ENCODE measurements around the gene SUSD1.

Gene SUSD1

GRCh38 chr9:112069318-112070169 is 105.6 kb downstream of the SUSD1 start:
- DNase-seq (ENCODE audit: low read depth in 2 of 2), result no peak

- no peak for DNase-seq (ENCODE audit: low read depth in 2 of 2)
Measured at GRCh38 chr9:112065806-112066606, 109.1 kb downstream of the SUSD1 start.

- DNase-seq (ENCODE audit: low read depth in 2 of 2), result no peak
Measured at GRCh38 chr9:112064871-112065270, 110.2 kb downstream of the SUSD1 start.

GRCh38 chr9:112063586-112063985 is 111.5 kb downstream of the SUSD1 start:
- DNase-seq (ENCODE audit: low read depth in 2 of 2), result no peak

GRCh38 chr9:112063151-112063550 is 111.9 kb downstream of the SUSD1 start:
- DNase-seq (ENCODE audit: low read depth in 2 of 2), result no peak

- DNase-seq (ENCODE audit: low read depth in 2 of 2), result peak in 1 of 2 donors; percentile 9
Measured at GRCh38 chr9:112061152-112061740, 113.9 kb downstream of the SUSD1 start.

GRCh38 chr9:112059966-112060320 is 115.2 kb downstream of the SUSD1 start:
- DNase-seq (ENCODE audit: low read depth in 2 of 2), result no peak

- no peak for DNase-seq (ENCODE audit: low read depth in 2 of 2)
Measured at GRCh38 chr9:112059145-112059965, 115.7 kb downstream of the SUSD1 start.

GRCh38 chr9:112056996-112057395 is 118.1 kb downstream of the SUSD1 start:
- DNase-seq (ENCODE audit: low read depth in 2 of 2), result no peak

GRCh38 chr9:112054916-112055315 is 120.2 kb downstream of the SUSD1 start:
- DNase-seq (ENCODE audit: low read depth in 2 of 2), result no peak

- DNase-seq (ENCODE audit: low read depth in 2 of 2), result no peak
Measured at GRCh38 chr9:112051812-112052211, 123.3 kb downstream of the SUSD1 start.

GRCh38 chr9:112050544-112051475 is 124.3 kb downstream of the SUSD1 start:
- no peak for DNase-seq (ENCODE audit: low read depth in 2 of 2)

- DNase-seq (ENCODE audit: low read depth in 2 of 2), result no peak
Measured at GRCh38 chr9:112049811-112050516, 125.1 kb downstream of the SUSD1 start.

- no peak for DNase-seq (ENCODE audit: low read depth in 2 of 2)
Measured at GRCh38 chr9:112048924-112049691, 126.0 kb downstream of the SUSD1 start.

GRCh38 chr9:112047538-112048066 is 127.5 kb downstream of the SUSD1 start:
- no peak for DNase-seq (ENCODE audit: low read depth in 2 of 2)

- no peak for DNase-seq (ENCODE audit: low read depth in 2 of 2)
Measured at GRCh38 chr9:112046181-112046580, 128.9 kb downstream of the SUSD1 start.

GRCh38 chr9:112044881-112045280 is 130.2 kb downstream of the SUSD1 start:
- no peak for DNase-seq (ENCODE audit: low read depth in 2 of 2)

GRCh38 chr9:112044186-112044585 is 130.9 kb downstream of the SUSD1 start:
- no peak for DNase-seq (ENCODE audit: low read depth in 2 of 2)

- DNase-seq (ENCODE audit: low read depth in 2 of 2), result no peak
Measured at GRCh38 chr9:112043423-112043822, 131.7 kb downstream of the SUSD1 start.
